ENCODE results near the gene GABRR2. TPM values are rescaled to one million over a fixed set of nuclear protein-coding genes. Genes with fewer than 3 reads are reported as not detected.

Gene GABRR2
- 0.09 to 0.21 TPM (median 0.13 TPM) in 4 of 5 replicates, not detected in the other for total RNA-seq (2022; extraction: Qiagen RNA extraction; ENCODE audit: low read depth)

GRCh38 chr6:89315249-89315885 lies at the start of gene GABRR2:
GABRR2 (minus strand) TSS chr6:89315299; CDS start chr6:89315165, 134 bp downstream.

GRCh38 chr6:89352278-89353117 lies 37.4 kb upstream of the GABRR2 start, which contains the start of gene UBE2J1:
UBE2J1 (minus strand) TSS chr6:89352722; CDS start chr6:89352569, 153 bp downstream.

GRCh38 chr6:89217299-89217910 lies 97.7 kb downstream of the GABRR2 start, which contains the start of gene GABRR1:
GABRR1 (minus strand) TSS chr6:89217358; CDS start chr6:89217322, 36 bp downstream.

Other genes starting within 250 kb of the GABRR2 start
- gene PNRC1, start 234.5 kb downstream of the GABRR2 start, total RNA-seq (2022; extraction: Qiagen RNA extraction; ENCODE audit: low read depth): 15.2 to 45.6 TPM (median 32.4 TPM) in 5 replicates
- gene SRSF12, start 197.2 kb downstream of the GABRR2 start, total RNA-seq (2022; extraction: Qiagen RNA extraction; ENCODE audit: low read depth): 0.75 to 1.9 TPM (median 1.0 TPM) in 5 replicates
- 7.4 to 15.8 TPM (median 13.9 TPM) in 5 replicates for gene PM20D2, start 169.2 kb downstream of the GABRR2 start, total RNA-seq (2022; extraction: Qiagen RNA extraction; ENCODE audit: low read depth)
- not detected in 5 replicates for gene GABRR1, start 97.9 kb downstream of the GABRR2 start, total RNA-seq (2022; extraction: Qiagen RNA extraction; ENCODE audit: low read depth)
- gene UBE2J1, start 37.4 kb upstream of the GABRR2 start, total RNA-seq (2022; extraction: Qiagen RNA extraction; ENCODE audit: low read depth): 10.4 to 19.9 TPM (median 14.8 TPM) in 5 replicates
- 2.9 to 5.6 TPM (median 3.7 TPM) in 5 replicates for gene RRAGD, start 97.0 kb upstream of the GABRR2 start, total RNA-seq (2022; extraction: Qiagen RNA extraction; ENCODE audit: low read depth)
- gene ANKRD6, start 117.9 kb upstream of the GABRR2 start, total RNA-seq (2022; extraction: Qiagen RNA extraction; ENCODE audit: low read depth): 1.7 to 2.2 TPM (median 1.9 TPM) in 5 replicates